Measurements from ENCODE around the gene VGLL3.
"Not testable (repeated sequence)": the region's sequence is repeated elsewhere in the genome, so short reads cannot be mapped to it uniquely, and the experiment has no call there.

The VGLL3 gene, protein sequence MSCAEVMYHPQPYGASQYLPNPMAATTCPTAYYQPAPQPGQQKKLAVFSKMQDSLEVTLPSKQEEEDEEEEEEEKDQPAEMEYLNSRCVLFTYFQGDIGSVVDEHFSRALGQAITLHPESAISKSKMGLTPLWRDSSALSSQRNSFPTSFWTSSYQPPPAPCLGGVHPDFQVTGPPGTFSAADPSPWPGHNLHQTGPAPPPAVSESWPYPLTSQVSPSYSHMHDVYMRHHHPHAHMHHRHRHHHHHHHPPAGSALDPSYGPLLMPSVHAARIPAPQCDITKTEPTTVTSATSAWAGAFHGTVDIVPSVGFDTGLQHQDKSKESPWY

DNA sequence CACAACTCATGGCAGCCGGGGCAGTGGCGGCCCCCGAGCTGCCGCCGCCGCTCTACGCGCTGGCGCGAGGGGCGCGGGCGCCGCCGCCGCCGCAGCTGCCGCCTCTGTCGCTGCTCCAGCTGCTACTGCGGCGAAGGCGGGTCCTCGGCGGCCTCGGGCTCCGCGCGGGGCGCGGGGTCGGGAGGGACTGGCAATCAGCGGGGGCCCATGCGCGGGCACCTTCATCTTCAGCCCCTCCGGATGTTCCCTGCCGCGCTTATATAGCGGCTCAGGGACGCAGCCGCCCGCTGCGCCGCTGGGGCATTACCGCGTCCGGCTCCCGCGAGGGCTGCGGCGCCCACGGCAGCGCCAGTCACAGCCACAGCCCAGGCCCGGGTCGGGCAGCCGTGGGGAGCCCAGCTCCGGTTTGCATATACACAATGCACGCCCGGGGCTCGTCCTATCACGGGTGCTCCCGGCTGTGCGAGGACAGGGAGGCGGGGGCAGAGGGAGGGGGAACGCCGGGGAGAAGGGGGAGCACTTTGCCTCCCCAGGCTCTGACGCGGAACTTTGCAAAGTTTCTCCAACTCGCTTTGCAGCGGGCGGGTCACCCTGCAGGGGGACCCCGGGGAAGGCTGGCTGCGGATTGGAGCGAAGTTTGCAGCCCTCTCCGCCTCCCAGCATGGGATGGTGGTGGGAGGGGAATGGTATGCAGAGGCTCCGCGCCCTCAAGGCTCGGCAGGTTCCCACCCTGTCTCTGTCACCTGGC lies at the start of gene VGLL3:
TSS of gene VGLL3 (minus strand) at position 416 of the 748 bp plus-strand sequence. CDS start at position 10, 406 bp downstream.
- no peak within 1 kb of the TSS for H3K4me3 ChIP-seq (ENCODE audit: low read depth, low read length)
- no peak for DNase-seq (ENCODE audit: low read depth)
- no peak for TF ChIP-seq CTCF (IDR thresholded peaks at IDR 0.05; ENCODE audit: low read depth, low read length, missing control alignments)

GRCh38 chr3:87037652-87038051 lies 46.7 kb upstream of the VGLL3 start:
- DNase-seq (ENCODE audit: low read depth), result no peak
- H3K4me3 ChIP-seq (ENCODE audit: low read depth, low read length), result no peak overlapping the region
- TF ChIP-seq CTCF (IDR thresholded peaks at IDR 0.05; ENCODE audit: low read depth, low read length, missing control alignments), result no peak

GRCh38 chr3:87036671-87037070 lies 45.7 kb upstream of the VGLL3 start:
- DNase-seq (ENCODE audit: low read depth), result no peak
- no peak for TF ChIP-seq CTCF (IDR thresholded peaks at IDR 0.05; ENCODE audit: low read depth, low read length, missing control alignments)
- no peak overlapping the region for H3K4me3 ChIP-seq (ENCODE audit: low read depth, low read length)

GRCh38 chr3:87035339-87035738 lies 44.4 kb upstream of the VGLL3 start:
- no peak for TF ChIP-seq CTCF (IDR thresholded peaks at IDR 0.05; ENCODE audit: low read depth, low read length, missing control alignments)
- no peak overlapping the region for H3K4me3 ChIP-seq (ENCODE audit: low read depth, low read length)
- DNase-seq (ENCODE audit: low read depth), result no peak

GRCh38 chr3:87033205-87033604 lies 42.3 kb upstream of the VGLL3 start:
- no peak overlapping the region for H3K4me3 ChIP-seq (ENCODE audit: low read depth, low read length)
- no peak for TF ChIP-seq CTCF (IDR thresholded peaks at IDR 0.05; ENCODE audit: low read depth, low read length, missing control alignments)
- no peak for DNase-seq (ENCODE audit: low read depth)

DNA sequence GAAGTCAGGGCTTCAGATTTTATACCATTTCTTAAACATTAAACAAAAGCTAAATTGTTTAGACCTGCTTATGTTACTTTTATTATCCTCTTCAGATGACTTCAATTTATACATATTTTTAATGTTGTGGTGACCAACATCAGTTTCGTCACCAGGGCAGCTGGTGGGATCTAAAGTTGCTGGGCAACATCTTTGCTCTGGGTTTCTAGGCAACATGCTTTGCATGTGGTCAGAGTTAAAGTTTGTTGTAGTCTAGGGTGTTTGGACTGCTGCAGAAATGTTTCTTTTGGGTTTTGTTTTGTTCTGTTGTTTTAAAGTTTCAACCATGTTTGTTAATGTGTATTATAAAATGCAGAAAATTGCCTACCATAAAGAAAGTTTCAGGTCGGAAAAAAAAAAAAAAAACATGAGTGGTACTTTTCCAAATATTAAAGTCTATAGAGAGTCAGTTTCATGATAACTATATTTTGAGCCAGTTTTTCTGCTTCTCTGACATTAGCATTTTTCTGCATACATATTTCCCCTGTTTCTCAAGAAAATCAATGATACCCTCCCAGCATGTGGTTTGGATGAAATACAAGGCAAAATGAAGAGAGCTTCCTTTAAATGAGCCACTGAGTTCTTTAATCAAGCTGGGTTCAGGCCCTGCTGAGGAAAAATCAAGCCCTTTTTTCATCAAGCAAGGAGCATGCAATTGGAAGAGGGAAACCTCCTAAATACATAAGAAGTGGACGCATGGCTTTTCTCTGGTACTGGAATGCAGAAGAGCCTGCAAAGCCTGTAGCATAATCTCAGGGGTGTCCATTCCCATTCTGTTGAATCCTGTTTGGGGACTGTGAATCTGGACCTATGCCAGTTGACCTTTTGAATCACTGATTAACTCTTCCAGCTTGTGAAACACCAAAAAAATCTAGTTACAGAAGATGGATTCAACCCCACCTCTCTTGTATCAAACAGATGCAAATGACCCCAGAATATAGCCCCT lies 35.0 kb upstream of the VGLL3 start:
- H3K4me3 ChIP-seq (ENCODE audit: low read depth, low read length), result no peak overlapping the region
- no peak for DNase-seq (ENCODE audit: low read depth)
- no peak for TF ChIP-seq CTCF (IDR thresholded peaks at IDR 0.05; ENCODE audit: low read depth, low read length, missing control alignments)

GRCh38 chr3:87017370-87017769 lies 26.4 kb upstream of the VGLL3 start:
- DNase-seq (ENCODE audit: low read depth); H3K4me3 ChIP-seq (ENCODE audit: low read depth, low read length): not testable (repeated sequence)
